ENCODE data around the gene MYOD1. TPM values are rescaled to one million over a fixed set of nuclear protein-coding genes. Genes with fewer than 3 reads are reported as not detected.

MYOD1 gene
- total and polyA plus RNA-seq, 7 experiments from 2014 or later = not detected

- no peaks in the 10 kb centered on the region for H3K9me3 Mint-ChIP-seq
- Histone ChIP-seq H3K36me3 (ENCODE audit: control insufficient read depth in 2 of 3, insufficient read depth in 3 of 3, low read length in 3 of 3) (no peaks in the 10 kb centered on the region), H3K27me3 (ENCODE audit: control insufficient read depth in 2 of 2, insufficient read depth in 2 of 2, low read length in 2 of 2) (no peaks in the 10 kb centered on the region), H3K4me1 (ENCODE audit: control insufficient read depth in 2 of 2, insufficient read depth in 2 of 2, low read length in 2 of 2) (no peaks in the 10 kb centered on the region), H3K4me3 (ENCODE audit: low read length) (no peak overlapping the region), H3K27ac (ENCODE audit: low read depth, low read length) (no peak overlapping the region), H3K9me3 (ENCODE audit: control insufficient read depth in 2 of 3, low read length in 3 of 3) (no peaks in the 10 kb centered on the region)
- H3K27ac Mint-ChIP-seq = no peak overlapping the region
- H3K4me3 Mint-ChIP-seq = no peak overlapping the region
- H3K36me3 Mint-ChIP-seq = no peaks in the 10 kb centered on the region
- intact Hi-C loops (cut with micrococcal nuclease) = no loop called here
- H3K27me3 Mint-ChIP-seq = peaks cover 0 to 25% (median 12%) of the 10 kb centered on the region in 5 donors
- POLR2A ChIA-PET = no interaction called here
- CTCF ChIA-PET = no interaction called here
- peaks cover 0 to 5% (median 0%) of the 10 kb centered on the region in 7 donors for H3K4me1 Mint-ChIP-seq
- no peak for DNase-seq
- ATAC-seq = no peak
These were observed 29.7 kb downstream of the MYOD1 start for GRCh38 chr11:17748761-17749721.

GRCh38 chr11:17750013-17750800, 30.8 kb downstream of the MYOD1 start:
- Histone ChIP-seq H3K4me3 (ENCODE audit: low read length) (no peak overlapping the region), H3K27me3 (ENCODE audit: control insufficient read depth in 2 of 2, insufficient read depth in 2 of 2, low read length in 2 of 2) (no peaks in the 10 kb centered on the region), H3K27ac (ENCODE audit: low read depth, low read length) (no peak overlapping the region), H3K36me3 (ENCODE audit: control insufficient read depth in 2 of 3, insufficient read depth in 3 of 3, low read length in 3 of 3) (no peaks in the 10 kb centered on the region), H3K9me3 (ENCODE audit: control insufficient read depth in 2 of 3, low read length in 3 of 3) (no peaks in the 10 kb centered on the region), H3K4me1 (ENCODE audit: control insufficient read depth in 2 of 2, insufficient read depth in 2 of 2, low read length in 2 of 2) (no peaks in the 10 kb centered on the region)
- ATAC-seq (no peak), DNase-seq (no peak)
- Mint-ChIP-seq H3K27me3 (peaks cover 0 to 27% (median 17%) of the 10 kb centered on the region in 5 donors), H3K36me3 (no peaks in the 10 kb centered on the region), H3K4me3 (no peak overlapping the region), H3K4me1 (peaks cover 0 to 4% (median 0%) of the 10 kb centered on the region in 7 donors), H3K9me3 (no peaks in the 10 kb centered on the region), H3K27ac (no peak overlapping the region)
- intact Hi-C loops (cut with micrococcal nuclease) = no loop called here
- POLR2A ChIA-PET = no interaction called here
- CTCF ChIA-PET = no interaction called here

- Histone ChIP-seq H3K4me3 (ENCODE audit: low read length) (no peak overlapping the region), H3K9me3 (ENCODE audit: control insufficient read depth in 2 of 3, low read length in 3 of 3) (no peaks in the 10 kb centered on the region), H3K36me3 (ENCODE audit: control insufficient read depth in 2 of 3, insufficient read depth in 3 of 3, low read length in 3 of 3) (no peaks in the 10 kb centered on the region), H3K27ac (ENCODE audit: low read depth, low read length) (no peak overlapping the region), H3K27me3 (ENCODE audit: control insufficient read depth in 2 of 2, insufficient read depth in 2 of 2, low read length in 2 of 2) (no peaks in the 10 kb centered on the region), H3K4me1 (ENCODE audit: control insufficient read depth in 2 of 2, insufficient read depth in 2 of 2, low read length in 2 of 2) (no peaks in the 10 kb centered on the region)
- DNase-seq (no peak), ATAC-seq (no peak)
- ChIA-PET CTCF (no interaction called here), POLR2A (no interaction called here)
- Mint-ChIP-seq H3K36me3 (no peaks in the 10 kb centered on the region), H3K4me1 (peaks cover 0 to 4% (median 0%) of the 10 kb centered on the region in 7 donors), H3K4me3 (no peak overlapping the region), H3K27ac (no peak overlapping the region), H3K9me3 (no peaks in the 10 kb centered on the region), H3K27me3 (peaks cover 0 to 27% (median 19%) of the 10 kb centered on the region in 5 donors)
- intact Hi-C loops (cut with micrococcal nuclease) = no loop called here
These were observed 31.4 kb downstream of the MYOD1 start for GRCh38 chr11:17750801-17751165.

GRCh38 chr11:17751558-17751957, 32.2 kb downstream of the MYOD1 start:
- ChIA-PET POLR2A (no interaction called here), CTCF (no interaction called here)
- Mint-ChIP-seq H3K36me3 (no peaks in the 10 kb centered on the region), H3K27me3 (peaks cover 3 to 27% (median 19%) of the 10 kb centered on the region in 5 donors), H3K27ac (no peak overlapping the region), H3K4me1 (peaks cover 0 to 4% (median 0%) of the 10 kb centered on the region in 7 donors), H3K9me3 (no peaks in the 10 kb centered on the region), H3K4me3 (no peak overlapping the region)
- no peak for ATAC-seq
- no peak for DNase-seq
- Histone ChIP-seq H3K4me1 (ENCODE audit: control insufficient read depth in 2 of 2, insufficient read depth in 2 of 2, low read length in 2 of 2) (no peaks in the 10 kb centered on the region), H3K9me3 (ENCODE audit: control insufficient read depth in 2 of 3, low read length in 3 of 3) (no peaks in the 10 kb centered on the region), H3K27ac (ENCODE audit: low read depth, low read length) (no peak overlapping the region), H3K36me3 (ENCODE audit: control insufficient read depth in 2 of 3, insufficient read depth in 3 of 3, low read length in 3 of 3) (no peaks in the 10 kb centered on the region), H3K4me3 (ENCODE audit: low read length) (no peak overlapping the region), H3K27me3 (ENCODE audit: control insufficient read depth in 2 of 2, insufficient read depth in 2 of 2, low read length in 2 of 2) (no peaks in the 10 kb centered on the region)
- intact Hi-C loops (cut with micrococcal nuclease) = no loop called here

GRCh38 chr11:17752144-17752543, 32.8 kb downstream of the MYOD1 start:
- H3K36me3 Mint-ChIP-seq = no peaks in the 10 kb centered on the region
- H3K4me1 Mint-ChIP-seq = peaks cover 0 to 4% (median 0%) of the 10 kb centered on the region in 7 donors
- H3K36me3 ChIP-seq (ENCODE audit: control insufficient read depth in 2 of 3, insufficient read depth in 3 of 3, low read length in 3 of 3) = no peaks in the 10 kb centered on the region
- no peak overlapping the region for H3K27ac Mint-ChIP-seq
- no peaks in the 10 kb centered on the region for H3K9me3 Mint-ChIP-seq
- no peak overlapping the region for H3K4me3 Mint-ChIP-seq
- peaks cover 6 to 22% (median 18%) of the 10 kb centered on the region in 5 donors for H3K27me3 Mint-ChIP-seq
- CTCF ChIA-PET = no interaction called here
- POLR2A ChIA-PET = no interaction called here
- no peaks in the 10 kb centered on the region for H3K9me3 ChIP-seq (ENCODE audit: control insufficient read depth in 2 of 3, low read length in 3 of 3)
- H3K27me3 ChIP-seq (ENCODE audit: control insufficient read depth in 2 of 2, insufficient read depth in 2 of 2, low read length in 2 of 2) = no peaks in the 10 kb centered on the region
- H3K4me3 ChIP-seq (ENCODE audit: low read length) = no peak overlapping the region
- H3K27ac ChIP-seq (ENCODE audit: low read depth, low read length) = no peak overlapping the region
- intact Hi-C loops (cut with micrococcal nuclease) = no loop called here
- DNase-seq (no peak), ATAC-seq (no peak)
- no peaks in the 10 kb centered on the region for H3K4me1 ChIP-seq (ENCODE audit: control insufficient read depth in 2 of 2, insufficient read depth in 2 of 2, low read length in 2 of 2)

GRCh38 chr11:17753153-17753552, 33.8 kb downstream of the MYOD1 start:
- H3K27me3 Mint-ChIP-seq = peaks cover 6 to 19% (median 13%) of the 10 kb centered on the region in 5 donors

More at GRCh38 chr11:17753153-17753552, 33.8 kb downstream of the MYOD1 start:
- no peak overlapping the region for H3K27ac ChIP-seq (ENCODE audit: low read depth, low read length)
- Mint-ChIP-seq H3K36me3 (no peaks in the 10 kb centered on the region), H3K27ac (no peak overlapping the region), H3K4me3 (no peak overlapping the region), H3K9me3 (no peaks in the 10 kb centered on the region), H3K4me1 (peaks cover 0 to 4% (median 0%) of the 10 kb centered on the region in 7 donors)
- intact Hi-C loops (cut with micrococcal nuclease) = no loop called here
- no peaks in the 10 kb centered on the region for H3K4me1 ChIP-seq (ENCODE audit: control insufficient read depth in 2 of 2, insufficient read depth in 2 of 2, low read length in 2 of 2)
- CTCF ChIA-PET = interaction anchor here (0.6 kb wide), 1 partner anchor 1422 kb away, joined by 3 read pairs; no protein-coding TSS in a partner anchor
- DNase-seq = no peak
- H3K36me3 ChIP-seq (ENCODE audit: control insufficient read depth in 2 of 3, insufficient read depth in 3 of 3, low read length in 3 of 3) = no peaks in the 10 kb centered on the region
- H3K4me3 ChIP-seq (ENCODE audit: low read length) = no peak overlapping the region
- no peak for ATAC-seq
- H3K9me3 ChIP-seq (ENCODE audit: control insufficient read depth in 2 of 3, low read length in 3 of 3) = no peaks in the 10 kb centered on the region
- POLR2A ChIA-PET = no interaction called here
- H3K27me3 ChIP-seq (ENCODE audit: control insufficient read depth in 2 of 2, insufficient read depth in 2 of 2, low read length in 2 of 2) = no peaks in the 10 kb centered on the region
